ENCODE measurements around the gene TPM1. TPM values are rescaled to one million over a fixed set of nuclear protein-coding genes. Genes with fewer than 3 reads are reported as not detected.

The TPM1 gene
- total RNA-seq, 1 donor from 2014 or later = 2,445 TPM

- DNase-seq (ENCODE audit: low spot score) = no peak
Observed at GRCh38 chr15:63016234-63016633, 26.3 kb upstream of the TPM1 start.

- no peak for DNase-seq (ENCODE audit: low spot score)
Observed at GRCh38 chr15:63018639-63019038, 23.9 kb upstream of the TPM1 start.

DNA sequence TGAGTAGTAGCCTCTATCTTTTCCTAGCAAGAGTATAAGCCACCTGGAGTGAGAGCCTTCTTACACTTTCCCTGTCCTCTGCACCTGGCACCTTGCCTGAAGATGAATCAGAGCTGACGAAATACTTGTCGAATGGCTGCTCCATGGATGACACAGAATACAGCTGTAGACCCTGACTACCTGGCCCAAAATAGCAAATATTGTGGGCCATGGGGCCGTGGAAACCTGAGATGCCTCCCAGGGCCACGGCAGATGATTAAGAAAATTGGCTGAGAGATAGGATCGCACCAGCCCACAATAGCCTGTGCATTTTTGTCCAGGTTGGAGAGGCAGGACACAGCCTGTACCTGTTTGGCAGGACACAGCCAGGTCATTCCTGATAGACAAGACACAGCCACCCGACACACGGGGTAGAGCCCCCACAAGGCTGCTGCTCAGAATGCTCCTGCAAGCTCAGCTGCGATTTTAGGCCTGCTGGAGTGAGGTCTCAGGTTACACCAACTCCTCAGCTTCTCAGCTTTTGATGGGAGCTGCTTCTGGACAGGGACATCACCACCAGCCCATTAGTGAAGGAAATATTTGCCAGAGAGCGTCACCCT, 22.9 kb upstream of the TPM1 start:
- DNase-seq (ENCODE audit: low spot score) = peak; percentile 55

DNA sequence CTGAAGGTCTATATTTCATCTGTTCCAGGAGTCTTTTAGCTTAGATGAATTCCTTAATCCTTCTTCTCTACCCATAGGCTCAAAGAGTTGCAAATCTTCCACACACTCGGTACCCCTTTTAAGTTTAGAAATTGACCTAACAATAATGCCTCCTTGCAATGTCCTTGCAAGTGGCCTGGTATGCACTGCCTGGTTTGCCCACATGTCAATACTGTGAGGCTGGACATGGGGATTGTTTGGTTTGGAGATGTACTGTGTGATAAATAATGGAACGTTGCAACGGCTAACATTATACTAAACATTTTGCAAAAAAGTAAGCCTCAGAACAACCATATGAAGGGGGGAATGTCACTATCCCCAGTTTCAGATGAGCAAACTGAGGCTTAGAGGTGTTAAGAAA, 22.4 kb upstream of the TPM1 start:
- no peak for DNase-seq (ENCODE audit: low spot score)

DNA sequence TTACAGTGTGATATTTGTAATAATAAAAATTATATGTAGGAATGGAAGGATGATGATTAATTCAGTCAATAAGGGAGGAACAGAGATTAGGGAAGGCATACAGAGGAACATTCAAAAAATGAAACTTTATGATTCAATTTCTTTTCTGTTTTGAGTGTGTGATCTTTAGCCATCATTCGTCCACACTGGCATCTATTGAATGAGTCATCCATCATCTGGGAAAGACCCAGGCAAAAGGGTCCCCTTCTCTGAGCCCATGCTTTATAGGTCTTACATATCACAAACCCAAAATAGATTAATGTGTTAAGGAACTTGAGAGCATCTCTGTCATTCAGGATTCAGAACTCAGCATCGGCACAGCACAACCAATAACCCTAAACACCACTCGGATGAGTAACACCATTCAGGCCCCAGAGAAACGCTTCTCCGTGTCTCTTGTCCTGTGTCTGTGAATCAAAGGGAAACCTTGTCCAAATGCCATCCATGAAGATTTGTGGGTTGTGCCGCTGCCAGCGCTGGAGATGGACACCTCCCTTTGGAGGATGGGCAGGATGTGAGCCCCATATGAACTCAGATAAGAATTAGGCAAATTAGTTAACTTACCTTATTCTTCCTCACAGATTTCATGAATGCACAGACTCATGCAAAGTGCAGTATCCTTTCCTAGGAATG, 21.7 kb upstream of the TPM1 start:
- no peak for DNase-seq (ENCODE audit: low spot score)

- DNase-seq (ENCODE audit: low spot score) = no peak
Observed at GRCh38 chr15:63022181-63022580, 20.4 kb upstream of the TPM1 start.

GRCh38 chr15:63022663-63023062, 19.9 kb upstream of the TPM1 start:
- DNase-seq (ENCODE audit: low spot score) = no peak

DNA sequence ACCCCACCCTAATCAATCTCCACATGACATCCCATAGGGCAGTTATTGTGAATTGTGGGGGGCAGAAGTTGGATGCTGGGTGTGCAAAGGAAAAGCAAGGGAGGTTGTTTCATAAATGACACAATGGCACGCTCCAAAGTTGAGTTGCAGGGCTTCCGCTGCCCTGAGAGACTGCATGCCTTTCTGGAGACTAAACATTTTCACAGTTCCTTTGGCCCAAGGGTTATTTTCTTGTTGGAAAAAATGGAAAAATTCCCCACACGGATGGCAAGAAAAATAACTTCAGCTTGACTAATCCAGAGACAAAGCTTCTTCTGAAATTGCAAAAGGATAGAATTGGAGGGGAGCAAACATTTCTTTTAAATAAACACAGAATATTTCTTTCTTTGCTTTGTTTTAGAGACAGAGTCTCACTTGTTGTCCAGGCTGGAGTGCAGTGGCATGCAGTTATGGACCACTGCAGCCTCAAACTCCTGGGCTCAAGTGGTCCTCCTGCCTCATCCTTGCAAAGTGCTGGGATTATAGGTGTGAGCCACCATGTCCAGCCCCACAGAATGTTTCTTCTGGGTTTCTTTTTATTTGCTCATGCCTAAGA, 19.1 kb upstream of the TPM1 start:
- DNase-seq (ENCODE audit: low spot score) = peak; percentile 60

- no peak for DNase-seq (ENCODE audit: low spot score)
Observed at GRCh38 chr15:63025460-63025859, 17.1 kb upstream of the TPM1 start.

GRCh38 chr15:63027646-63028045, 14.9 kb upstream of the TPM1 start:
- DNase-seq (ENCODE audit: low spot score) = no peak

DNA sequence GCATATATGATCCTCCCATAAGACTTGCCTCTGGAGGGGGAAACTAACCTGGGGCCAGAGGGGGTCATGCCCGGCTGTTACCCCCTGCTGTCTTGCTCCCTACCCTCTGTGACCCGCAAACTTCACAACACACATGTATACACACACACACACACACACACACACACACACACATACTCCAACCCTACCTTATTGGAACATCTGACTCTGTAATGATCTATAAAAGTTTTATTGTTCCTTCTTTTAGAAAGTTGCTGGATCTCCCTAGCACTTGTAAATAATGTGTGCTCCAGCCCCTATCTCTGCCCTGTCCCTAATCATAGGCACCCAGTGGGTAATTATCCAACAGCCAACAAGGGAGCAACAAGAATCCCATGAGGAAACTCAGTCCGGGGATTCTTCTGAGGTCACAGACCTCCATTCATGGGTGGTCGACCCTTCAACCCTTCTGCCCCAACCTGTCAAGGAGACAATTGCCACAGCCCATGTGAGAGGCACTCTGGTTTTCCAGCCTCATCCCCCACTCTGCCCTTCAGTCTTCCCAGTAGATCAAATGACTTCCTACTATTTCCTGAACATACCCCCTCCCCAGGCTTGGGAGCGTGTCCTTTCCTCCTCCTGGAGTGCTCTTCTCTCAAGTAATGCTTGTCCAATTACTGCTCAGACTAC, 14.0 kb upstream of the TPM1 start:
- no peak for DNase-seq (ENCODE audit: low spot score)

DNA sequence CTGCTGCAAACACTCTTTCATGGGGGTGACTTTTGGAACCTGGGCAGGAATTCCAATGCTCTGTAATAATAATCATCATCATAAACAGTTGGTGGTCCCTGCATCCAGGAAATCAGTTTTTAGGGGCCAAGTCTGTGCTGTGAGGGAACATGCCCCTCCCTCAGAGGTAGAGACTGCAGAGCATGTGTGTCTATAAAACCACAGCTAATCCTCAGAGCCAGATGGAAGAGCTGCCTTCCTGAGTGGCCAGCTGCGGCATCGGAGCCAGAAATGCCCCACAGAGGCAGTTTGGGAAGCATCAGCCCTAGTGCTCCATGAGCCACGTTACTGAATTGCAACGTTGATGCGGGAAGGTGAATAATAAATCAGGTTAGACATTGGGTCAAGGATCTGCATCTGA, 12.9 kb upstream of the TPM1 start:
- peak; percentile 31 for DNase-seq (ENCODE audit: low spot score)

- peak; percentile 66 for DNase-seq (ENCODE audit: low spot score)
Observed at GRCh38 chr15:63030101-63030551, 12.4 kb upstream of the TPM1 start.

GRCh38 chr15:63034578-63034977, 8.0 kb upstream of the TPM1 start:
- DNase-seq (ENCODE audit: low spot score) = no peak

DNA sequence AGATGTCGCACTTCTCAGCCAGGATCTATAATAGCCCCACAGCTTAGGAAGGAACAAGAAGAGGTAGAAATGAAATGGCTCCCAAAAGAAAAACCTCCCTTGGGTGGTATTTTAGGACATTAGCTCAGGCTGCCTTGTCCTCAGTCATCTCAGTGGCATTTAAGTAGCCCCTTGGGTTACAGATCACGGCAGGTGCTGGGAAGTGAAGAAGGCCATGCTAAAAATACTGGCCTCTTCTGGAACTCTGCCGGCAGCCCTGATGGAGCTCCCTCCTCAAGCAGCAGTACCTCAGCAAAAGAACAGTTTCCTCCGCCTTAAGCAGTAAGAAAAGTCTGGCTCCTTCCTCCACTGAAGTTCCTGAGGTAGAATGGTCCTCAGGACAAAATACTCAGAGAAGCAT, 7.3 kb upstream of the TPM1 start:
- no peak for DNase-seq (ENCODE audit: low spot score)

DNA sequence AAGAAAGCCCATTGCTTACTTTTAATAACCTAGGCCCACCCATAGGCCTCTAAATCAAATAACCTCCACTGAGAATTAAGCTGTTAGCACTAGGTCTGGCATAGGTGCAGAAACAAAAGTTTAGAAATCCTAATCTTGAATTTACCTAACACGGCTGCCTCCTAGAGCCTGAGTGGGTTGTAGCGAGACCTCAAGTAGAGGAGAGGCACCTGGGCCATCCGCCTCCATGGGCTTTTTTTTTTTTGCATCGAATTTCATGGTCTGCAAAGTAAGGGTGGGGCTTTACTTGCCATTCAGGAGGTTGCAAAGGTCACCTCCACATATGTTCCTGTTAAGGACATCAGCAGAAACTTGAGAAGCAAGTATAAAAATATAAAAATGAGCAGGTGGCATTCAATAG, 6.6 kb upstream of the TPM1 start:
- no peak for DNase-seq (ENCODE audit: low spot score)

DNA sequence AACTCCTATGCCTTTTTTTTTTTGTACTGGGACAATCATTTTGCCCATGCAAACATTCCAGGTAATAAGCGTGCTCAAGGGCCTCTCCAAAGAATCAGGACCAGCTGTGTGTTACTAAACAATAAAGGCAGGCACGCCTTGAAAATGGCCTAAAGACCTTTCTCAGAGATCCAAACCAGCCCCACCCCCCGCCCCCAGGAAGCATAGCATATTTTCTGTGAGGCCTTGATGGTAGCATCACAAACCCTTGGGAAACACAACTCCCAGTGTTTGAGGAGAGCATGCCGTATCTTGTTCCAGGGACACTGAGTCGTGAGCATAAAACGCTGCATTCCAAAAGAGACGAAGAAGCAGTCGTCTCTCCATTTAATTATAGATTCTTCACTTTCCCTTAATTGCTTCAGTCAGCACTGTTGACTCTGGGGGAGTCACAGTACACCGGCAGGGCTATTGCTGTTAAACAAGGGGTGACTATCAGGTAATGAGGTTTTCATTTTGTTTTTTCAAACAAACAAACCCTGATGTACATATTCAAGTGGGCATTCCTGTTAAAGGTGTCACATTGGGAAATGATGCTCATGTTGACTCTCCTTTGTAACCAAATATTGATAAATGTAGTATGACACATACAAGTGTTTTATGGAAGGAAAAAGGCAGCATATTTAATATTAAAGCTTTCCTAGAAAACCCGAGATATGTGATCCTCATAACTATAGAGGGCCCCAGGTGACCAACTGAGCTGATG, 4.4 kb upstream of the TPM1 start:
- DNase-seq (ENCODE audit: low spot score) = peak; percentile 46

- DNase-seq (ENCODE audit: low spot score) = no peak
Observed at GRCh38 chr15:63038926-63039673, 3.4 kb upstream of the TPM1 start.

- DNase-seq (ENCODE audit: low spot score) = no peak
Observed at GRCh38 chr15:63039811-63040210, 2.7 kb upstream of the TPM1 start.

- no peak for DNase-seq (ENCODE audit: low spot score)
Observed at GRCh38 chr15:63040509-63040908, 2.0 kb upstream of the TPM1 start.

GRCh38 chr15:63040954-63041353, 1.6 kb upstream of the TPM1 start:
- DNase-seq (ENCODE audit: low spot score) = no peak
